GM12872 (cell line): ENCODE data around the gene TSPEAR.

Experiments used
- CTCF ChIP-seq: IDR thresholded peaks from 3 replicates; pipeline ENCODE4 v1.5.1; 2011; ENCODE audit warnings: low read depth, mild to moderate bottlenecking, low read length, moderate library complexity; ENCODE audit not compliant: insufficient read depth

Gene TSPEAR

GRCh38 chr21:44568261-44568660 is 143.1 kb downstream of the TSPEAR start:
- no peak for TF ChIP-seq CTCF

GRCh38 chr21:44567481-44568171 is 143.7 kb downstream of the TSPEAR start:
- no peak for TF ChIP-seq CTCF

GRCh38 chr21:44566403-44566802 is 145.0 kb downstream of the TSPEAR start:
- no peak for TF ChIP-seq CTCF

GRCh38 chr21:44564886-44565598 is 146.3 kb downstream of the TSPEAR start:
- TF ChIP-seq CTCF: no peak

DNA sequence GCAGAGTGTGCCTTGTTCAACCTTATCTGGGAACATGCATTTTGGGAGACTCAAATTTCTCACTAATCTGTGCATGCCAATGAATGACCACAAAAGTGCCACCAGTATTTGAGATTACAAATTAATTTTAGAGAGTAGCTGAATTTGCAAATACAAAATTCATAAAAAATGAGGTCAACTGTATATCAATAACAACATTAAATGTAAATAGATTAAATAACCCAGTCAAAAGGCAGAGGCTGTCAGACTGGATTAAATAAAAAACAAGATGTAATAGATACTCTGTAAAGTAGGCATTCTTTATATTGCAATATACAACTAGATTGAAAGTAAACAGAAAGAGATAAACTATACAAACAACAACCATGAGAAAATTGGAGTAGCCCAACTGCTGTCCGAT is 147.3 kb downstream of the TSPEAR start:
- no peak for TF ChIP-seq CTCF

DNA sequence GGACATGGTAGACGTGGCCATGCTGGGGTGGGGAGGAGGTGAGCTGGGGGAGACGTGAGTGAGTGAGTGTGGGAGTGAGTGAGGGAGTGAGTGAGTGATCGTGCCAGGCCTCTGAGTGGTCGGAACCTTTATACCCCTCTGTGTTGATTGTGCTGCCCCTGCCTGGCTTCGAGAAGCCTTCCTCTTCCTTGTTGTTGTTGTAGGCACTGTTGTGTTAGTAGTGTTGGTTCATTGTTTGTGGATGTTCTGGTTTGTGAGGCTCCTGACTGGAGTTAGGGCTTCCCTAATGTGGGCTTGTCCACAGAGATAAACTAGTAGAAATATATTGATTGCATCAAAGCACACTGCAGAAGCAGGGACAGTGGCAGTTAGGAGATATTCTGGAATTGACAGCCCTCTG is 152.7 kb downstream of the TSPEAR start, which contains the start of gene KRTAP10-3:
Gene KRTAP10-3 (minus strand): TSS at position 101 of the 400 bp plus-strand sequence. CDS start 80 bp downstream, at position 21.
- no peak for TF ChIP-seq CTCF

DNA sequence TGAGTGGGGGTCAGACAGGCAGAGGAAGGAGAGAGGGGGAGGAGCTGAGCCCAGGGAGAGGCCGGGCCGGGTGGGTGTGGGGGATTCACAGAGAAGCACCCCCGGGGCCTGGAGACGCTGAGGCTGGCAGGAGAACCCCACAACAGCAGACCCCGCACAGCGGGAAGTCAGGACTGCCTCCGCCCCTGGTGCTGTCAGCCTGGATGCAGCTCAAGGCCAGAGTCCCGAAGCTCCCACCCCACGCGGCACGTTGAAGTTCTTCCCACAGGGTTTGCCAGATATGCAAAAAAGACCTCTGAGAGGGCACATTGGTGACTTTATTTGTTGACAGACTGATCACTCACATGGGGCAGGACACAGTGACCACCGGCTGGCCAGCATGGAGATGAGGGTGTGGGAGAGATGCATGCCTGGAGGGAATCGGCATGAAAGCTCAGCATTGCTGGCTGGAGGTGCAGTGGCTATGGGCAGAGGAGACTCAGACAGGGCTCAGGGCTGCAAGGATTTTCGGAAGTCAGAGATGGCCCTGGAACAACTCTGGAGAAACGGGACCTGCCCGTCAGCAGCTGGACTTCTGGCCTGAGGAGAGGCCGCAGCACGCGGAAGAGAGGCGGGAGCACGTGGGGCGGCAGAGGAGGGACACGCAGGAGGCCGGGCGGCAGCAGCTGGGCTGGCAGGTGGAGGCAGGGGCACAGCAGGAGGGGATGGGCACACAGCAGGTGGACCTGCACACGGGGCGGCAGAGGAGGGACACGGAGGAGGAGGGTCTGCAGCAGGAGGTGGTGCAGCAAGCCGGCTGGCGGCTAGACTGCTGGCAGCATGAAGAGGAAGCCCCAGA is 153.7 kb downstream of the TSPEAR start:
- no peak for TF ChIP-seq CTCF
